Suppressor macrophage treated with lipopolysaccharide for 4 hours (primary cell): ENCODE data around the gene ATXN2.

Experiments
- DNase-seq: peaks from one replicate; pipeline ENCODE4 v3.0.0-alpha.2; 2020

The ATXN2 gene

DNA sequence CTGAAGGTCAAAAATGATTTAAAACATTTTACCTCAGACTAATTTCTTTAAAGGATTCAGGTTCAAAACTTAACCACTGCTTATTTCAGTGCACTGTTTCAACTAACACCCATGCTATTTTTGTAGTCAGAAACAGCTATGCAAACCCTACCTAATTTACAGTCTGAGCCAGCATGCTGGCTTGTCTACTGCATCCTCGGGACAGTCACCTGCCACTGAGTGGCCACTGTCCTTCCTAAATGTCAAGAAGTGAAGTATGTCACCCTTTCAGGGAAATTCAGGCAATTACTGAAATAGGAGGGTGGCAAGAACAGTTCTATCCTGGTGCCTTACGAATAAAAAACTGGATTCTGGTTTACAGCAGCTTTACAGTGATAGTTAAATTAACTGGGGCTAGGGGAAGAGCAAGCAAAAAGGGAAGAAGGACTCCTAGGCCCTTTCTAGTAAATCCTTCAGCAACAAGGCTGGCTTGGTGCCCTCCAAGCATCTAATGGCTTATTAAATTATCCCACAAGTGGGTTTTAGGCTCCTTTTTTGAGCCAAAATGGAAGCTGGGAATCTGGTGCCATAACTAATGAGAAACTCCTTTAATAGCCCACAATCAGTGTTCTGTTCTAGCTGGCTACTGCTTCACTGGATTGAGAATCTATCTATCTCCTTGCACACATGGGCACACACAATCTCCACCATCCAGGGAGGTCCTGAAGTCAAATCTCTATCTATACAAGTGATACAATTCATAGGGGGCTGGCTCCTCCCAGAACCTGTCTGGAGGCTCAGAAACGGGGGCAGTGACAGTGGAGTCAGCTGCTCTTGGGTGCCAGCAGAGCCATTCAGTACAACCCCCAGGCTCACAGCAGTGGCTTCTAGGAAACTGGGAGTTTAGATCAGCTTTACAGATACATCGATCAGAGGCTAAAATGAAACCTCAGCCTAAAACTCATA lies 150.0 kb downstream of the ATXN2 start:
- DNase-seq = peak; percentile 42

DNA sequence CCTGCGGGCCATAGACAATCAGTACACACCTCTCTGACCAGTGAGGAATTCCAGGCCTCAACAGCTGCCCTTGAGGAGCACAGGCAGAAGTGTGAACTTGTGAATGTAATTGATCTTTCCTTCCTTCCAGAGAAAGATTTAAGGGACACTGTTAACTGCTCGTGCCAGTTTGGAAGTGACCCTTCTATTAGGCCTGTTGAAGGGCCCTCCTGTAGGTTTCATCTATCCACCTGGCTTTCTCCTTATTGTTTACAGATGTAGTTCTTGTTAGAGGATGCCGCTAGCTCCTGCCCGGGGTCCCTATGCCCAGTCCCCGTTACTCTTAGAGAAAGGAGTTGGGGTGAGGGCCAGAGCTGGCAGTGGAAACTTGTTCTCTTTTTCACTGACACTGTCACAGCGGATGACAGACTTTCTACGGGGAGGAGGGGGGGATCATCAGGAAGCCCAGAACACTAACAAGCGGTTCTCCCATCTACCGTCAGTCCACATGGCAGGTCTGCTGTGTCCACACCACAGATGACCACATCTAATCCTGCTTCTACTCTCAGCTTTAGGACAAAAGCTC lies 150.8 kb downstream of the ATXN2 start:
- no peak for DNase-seq

GRCh38 chr12:111447571-111448265 lies 151.4 kb downstream of the ATXN2 start:
- DNase-seq = no peak

GRCh38 chr12:111446631-111447570 lies 152.2 kb downstream of the ATXN2 start:
- DNase-seq = no peak

- no peak for DNase-seq
Observed at GRCh38 chr12:111445726-111446581, 153.2 kb downstream of the ATXN2 start.

DNA sequence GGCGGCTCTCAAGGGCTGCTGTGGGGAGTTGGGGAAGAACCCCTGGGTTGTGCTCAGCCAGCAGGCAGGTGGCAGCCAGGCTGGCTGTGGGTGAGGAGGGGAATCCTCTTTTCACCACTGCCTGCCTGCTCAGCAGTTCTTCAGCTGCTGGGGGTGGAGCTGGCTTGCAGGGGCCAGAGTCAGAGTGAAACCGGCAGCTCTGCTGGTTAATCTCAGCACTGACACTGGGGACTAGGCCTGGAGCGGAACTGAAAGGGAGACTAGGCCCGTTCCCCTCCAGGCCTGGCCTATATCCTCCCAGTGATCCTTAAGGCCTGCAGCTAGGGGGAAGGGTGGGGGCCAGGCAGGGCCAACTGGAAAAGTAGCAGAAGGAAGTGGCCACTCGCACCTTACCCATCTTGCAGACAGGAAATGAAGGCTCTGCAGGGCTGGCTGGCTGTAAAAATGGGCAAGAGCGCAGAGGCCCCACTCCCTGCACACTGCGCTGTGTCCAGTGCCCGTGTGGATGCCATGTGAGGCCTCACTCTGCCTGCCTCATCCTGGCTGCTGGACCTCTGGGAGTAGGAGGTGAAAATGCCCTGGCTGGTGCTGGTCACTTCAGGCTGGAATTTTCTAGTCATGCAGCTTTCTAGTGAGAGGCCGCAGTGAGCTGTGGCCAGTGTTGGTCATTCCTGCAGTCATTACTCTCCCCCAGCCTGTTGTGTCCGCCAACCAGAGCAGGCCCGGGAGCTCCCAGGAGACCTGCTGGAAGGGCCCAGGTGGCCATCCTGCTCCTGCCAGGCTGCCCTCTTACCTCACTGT lies 154.0 kb downstream of the ATXN2 start:
- DNase-seq = peak; percentile 96

- no peak for DNase-seq
Observed at GRCh38 chr12:111444314-111444924, 154.7 kb downstream of the ATXN2 start.

GRCh38 chr12:111443586-111443985 lies 155.5 kb downstream of the ATXN2 start:
- DNase-seq = peak; percentile 92

DNA sequence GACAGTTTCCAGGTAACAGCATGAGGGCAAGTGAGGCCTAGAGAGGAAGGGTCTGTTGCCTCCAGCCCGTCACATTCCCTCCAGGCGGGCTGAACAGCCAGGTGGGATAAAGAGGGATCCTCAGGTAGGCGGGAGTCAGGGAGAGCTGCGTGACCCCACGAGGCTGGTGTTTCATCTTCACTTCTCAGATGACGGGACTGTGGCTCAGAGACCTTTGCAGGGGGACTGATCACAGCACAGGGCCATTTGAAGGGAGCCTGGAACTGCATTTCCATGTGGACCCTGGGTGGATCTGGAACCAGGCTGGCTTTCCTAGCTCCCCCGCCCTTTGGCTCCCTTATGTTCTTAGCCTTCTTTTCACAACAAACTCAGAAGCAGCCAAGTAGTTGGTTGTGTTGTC lies 156.0 kb downstream of the ATXN2 start:
- no peak for DNase-seq

- DNase-seq = no peak
Observed at GRCh38 chr12:111442301-111443045, 156.6 kb downstream of the ATXN2 start.

DNA sequence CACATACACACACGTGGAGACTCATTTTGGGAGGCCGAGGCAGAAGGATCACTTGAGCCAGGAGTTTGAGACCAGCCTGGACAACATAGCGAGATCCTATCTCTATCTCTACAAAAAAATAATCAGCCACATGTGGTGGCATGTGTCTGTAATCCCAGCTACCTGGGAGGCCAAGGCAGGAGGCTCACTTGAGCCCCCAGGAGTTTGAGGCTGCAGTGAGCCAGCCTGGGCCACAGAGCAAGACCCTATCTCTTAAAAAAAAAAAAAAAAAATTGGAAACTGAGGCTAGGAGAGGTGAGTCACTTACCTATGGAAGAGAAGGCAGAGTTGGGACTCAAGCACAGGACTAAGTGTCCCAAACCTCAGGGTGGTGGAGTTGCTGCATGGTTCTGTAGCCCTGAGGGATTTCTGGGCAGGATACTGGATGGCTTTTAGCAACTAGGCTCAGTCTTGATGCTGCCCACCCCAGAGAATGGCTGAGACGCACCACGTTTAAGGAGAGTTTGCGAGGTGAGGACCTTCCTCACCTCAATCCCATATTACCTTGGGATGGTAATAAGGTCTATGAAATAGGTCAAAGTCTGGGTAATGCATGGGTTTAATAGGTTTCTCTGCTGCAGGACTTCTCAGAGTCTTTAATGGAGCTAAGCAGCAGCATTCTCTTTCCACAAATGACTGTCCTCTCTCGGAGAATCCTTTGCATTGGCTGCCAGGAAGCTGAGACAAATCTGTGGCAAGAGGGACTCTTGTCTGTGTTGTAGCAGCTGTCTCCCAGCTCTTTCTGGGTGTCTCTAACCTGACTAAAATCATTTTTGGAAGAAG lies 157.8 kb downstream of the ATXN2 start:
- no peak for DNase-seq

- no peak for DNase-seq
Observed at GRCh38 chr12:111440631-111441030, 158.5 kb downstream of the ATXN2 start.

DNA sequence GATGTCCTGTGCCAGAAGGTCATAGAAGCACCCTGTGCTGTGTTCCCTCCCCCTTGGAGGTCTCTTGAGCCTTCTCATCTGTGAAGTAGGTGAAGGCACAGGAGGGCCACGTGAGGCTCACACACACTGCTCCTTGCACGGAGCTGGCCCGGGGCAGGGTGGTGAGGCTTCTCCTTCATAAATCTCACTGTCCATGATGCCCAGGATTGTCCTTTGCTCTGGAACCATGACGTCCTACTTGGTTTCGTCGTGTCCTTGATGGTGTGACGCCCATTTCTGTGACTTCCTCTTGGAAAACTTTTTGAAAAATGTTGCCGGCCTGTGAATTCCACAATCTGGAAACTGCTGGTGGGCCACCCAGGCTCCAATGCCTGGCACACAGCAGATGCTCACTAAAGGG lies 159.0 kb downstream of the ATXN2 start:
- no peak for DNase-seq

DNA sequence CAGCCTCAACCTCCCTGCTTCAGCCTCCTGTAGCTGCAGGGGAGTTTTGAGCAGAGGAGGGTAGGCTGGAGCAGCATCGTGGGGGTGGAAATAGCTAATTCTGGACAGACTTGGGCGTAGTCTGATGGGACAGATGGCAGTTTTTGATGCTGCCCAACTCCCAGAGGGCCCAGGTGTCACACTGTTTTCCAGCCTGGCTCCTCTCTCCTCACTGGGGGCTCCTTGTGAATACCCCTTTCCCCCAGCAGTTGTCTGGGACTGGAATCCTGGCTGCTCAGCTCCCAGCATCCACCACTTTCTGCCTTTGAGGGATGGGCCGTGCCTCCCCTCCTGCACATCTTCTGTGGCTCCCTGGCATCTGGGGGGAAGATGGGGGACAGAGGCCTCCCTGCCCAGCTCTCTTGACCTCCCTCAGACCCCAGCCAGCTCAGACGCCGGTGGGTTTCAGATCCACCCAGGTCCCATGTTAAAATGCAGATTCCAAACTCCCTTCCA lies 159.4 kb downstream of the ATXN2 start:
- no peak for DNase-seq

- DNase-seq = peak; percentile 60
Observed at GRCh38 chr12:111438481-111438880, 160.6 kb downstream of the ATXN2 start.

GRCh38 chr12:111437816-111438454 lies 161.2 kb downstream of the ATXN2 start:
- peak; percentile 92 for DNase-seq

DNA sequence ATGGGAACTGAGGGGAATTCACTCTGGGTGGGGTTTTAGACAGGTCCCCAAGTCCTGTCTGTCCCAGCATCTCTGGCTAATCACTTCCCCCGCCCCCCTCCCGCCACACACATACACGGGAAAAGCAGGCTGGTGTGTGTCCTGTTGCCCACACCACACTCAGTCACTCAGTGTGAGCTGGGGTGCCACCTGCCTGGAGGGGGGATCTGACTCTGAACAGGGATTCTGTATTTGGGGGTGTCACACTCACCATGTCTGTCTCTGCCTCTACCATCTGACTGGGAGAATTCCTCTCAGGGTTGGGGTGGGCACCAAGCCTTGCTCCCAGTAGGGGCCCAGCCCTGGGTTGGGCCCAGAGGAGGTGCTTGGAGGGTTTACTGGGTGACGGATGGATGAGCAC lies 162.3 kb downstream of the ATXN2 start:
- no peak for DNase-seq

GRCh38 chr12:111436266-111436665 lies 162.8 kb downstream of the ATXN2 start:
- DNase-seq = no peak
